Stimulated activated CD4-positive, alpha-beta T cell treated with anti-CD3 and anti-CD28 coated beads, Interleukin-2, amount 100 ng/mL, for 24 hours (primary cell): Measurements from ENCODE around the gene PRELID2.
"Not testable (repeated sequence)": the region's sequence is repeated elsewhere in the genome, so short reads cannot be mapped to it uniquely, and the experiment has no call there.

Experiments
- DNase-seq, 2 donors: peaks; one replicate each; pipeline ENCODE4 v3.0.0-alpha.2; 2020

PRELID2 gene

GRCh38 chr5:145838276-145838675 is 3.1 kb upstream of the PRELID2 start:
- no peak for DNase-seq

GRCh38 chr5:145836241-145836640 is 1.1 kb upstream of the PRELID2 start:
- DNase-seq = not testable (repeated sequence)

- DNase-seq = no peak
These were observed 702 bp upstream of the PRELID2 start for GRCh38 chr5:145835848-145836239.

- DNase-seq = no peak
These were observed 607 bp downstream of the PRELID2 start for GRCh38 chr5:145834554-145834916.

DNA sequence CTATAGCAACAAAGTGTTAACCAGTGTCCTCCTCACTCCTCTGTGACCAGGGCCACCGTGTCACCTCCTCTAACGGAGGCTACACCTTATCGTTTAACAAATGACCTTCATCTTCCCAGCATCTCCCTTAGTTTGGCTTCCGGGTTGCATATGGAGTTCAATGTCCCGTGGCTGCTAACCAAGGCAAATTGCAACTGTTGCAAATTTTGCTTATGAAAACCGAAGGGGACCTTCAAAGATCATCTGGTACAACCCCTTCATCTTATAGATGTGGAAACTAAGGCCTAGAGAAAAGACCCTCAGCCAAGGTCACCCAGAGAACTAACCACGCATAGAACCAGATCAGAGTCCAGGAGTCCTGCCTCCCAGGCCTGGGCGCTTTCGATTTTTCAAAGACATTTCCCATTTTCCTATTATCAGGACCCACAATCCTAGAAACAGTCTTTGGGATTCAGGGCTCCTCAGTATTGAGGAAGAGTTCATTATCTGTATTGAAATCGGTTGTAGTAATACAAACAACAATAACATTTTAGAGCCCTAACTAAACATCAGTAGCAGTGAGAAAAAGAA is 1.4 kb downstream of the PRELID2 start:
- no peak for DNase-seq

DNA sequence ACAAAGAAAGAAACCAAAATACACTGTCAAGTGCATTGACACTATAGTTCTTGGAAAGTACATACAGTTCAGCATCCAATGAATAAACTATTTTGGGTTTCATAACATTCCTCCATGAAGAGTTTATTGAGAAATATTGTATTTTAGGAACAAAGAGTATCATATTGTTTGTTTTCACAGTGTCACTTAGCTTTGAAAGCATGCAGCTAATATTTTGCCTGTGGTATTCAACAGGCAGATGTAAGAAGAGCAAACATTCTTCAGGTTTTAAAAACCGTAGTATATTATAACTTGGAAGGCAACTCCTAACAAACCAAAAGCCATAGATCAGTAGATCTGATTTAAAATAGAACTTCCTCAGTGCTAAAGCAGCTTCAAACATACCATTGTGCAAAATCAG is 4.5 kb downstream of the PRELID2 start:
- DNase-seq = no peak

DNA sequence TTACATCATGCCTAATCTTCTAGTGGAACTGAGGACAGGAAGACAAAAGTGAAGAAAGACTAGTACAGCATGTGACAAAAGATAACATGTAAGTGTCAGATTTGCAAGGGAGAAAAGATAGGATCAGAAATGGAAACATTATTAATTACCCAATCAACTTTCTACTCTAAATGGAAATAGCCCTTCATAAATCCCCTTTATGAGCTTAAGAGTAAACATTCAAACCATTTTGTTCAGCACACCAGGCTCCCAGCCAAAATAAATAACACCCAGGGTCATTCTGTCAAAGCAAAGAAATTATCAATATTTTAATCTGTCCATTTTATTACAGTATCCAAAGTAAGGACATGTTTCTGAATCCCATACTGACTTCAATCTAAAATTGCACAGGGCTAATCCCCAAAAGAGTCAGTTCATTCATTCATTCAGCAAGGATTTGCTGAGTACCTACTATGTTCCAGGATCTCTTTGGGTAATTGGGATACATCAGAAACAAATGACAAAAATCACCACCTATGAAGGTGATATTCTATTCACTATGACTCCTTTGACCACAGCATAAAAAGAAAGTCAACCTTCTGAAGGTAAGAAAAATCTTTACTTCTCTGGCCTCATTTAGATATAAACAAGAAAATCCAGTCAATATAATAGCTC is 5.3 kb downstream of the PRELID2 start:
- DNase-seq = no peak

DNA sequence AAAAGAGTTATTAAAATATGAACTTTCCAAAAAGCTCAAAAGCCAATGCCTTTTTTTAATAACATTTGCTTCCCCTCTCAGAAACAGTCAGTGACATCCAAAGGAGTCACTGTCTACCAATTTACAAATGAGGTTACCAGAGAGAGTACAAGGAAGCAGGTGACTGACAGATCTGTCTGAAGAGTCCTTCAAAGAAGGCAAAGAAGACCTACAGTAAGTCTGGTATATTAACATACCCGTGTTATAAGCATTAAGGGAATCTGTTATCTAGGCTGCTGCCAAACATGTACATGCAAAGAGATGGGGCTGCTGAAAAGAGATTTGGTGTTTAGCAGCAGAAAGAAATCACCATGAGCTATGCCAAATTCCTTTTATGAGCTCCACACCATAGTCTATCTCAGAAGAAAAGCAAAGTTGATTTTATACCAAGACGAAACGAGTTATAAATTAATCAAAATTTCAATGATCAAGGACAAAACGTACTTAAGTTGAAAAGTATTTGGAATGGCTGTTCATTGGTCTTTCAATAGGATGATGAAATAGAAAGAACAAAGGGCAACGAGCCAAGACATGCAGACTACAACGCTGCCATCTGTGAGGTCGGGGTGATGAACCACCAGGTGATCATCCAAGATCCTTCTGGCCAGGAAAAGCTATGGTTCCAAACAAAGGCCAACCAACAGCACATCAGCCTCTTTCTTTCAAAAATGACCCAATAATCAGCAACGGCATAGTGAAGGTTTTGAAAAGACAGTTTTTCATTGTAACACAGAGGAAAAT is 8.1 kb downstream of the PRELID2 start:
- DNase-seq = no peak

- DNase-seq = no peak
These were observed 9.4 kb downstream of the PRELID2 start for GRCh38 chr5:145825751-145826180.

DNA sequence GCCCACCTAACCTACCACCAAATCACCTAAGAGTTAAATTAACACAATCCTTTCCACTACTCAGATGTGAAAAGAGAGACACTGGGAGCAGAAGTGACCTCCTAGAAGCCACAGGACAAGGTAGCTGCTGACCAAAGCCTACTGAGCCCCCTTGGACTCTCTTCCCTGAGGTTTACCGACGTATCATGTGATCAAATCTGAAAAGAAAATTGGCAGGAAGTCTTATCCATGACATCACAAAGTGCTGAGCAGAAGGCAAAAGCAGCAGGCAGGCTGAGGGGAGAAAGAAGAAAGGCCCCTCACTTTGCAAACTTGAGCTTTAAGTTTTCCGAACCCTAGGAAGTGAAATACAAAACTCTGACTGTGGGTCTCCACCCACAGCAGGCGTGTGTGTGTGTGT is 11.1 kb downstream of the PRELID2 start:
- no peak for DNase-seq

- DNase-seq = no peak
These were observed 16.5 kb downstream of the PRELID2 start for GRCh38 chr5:145818604-145819003.

DNA sequence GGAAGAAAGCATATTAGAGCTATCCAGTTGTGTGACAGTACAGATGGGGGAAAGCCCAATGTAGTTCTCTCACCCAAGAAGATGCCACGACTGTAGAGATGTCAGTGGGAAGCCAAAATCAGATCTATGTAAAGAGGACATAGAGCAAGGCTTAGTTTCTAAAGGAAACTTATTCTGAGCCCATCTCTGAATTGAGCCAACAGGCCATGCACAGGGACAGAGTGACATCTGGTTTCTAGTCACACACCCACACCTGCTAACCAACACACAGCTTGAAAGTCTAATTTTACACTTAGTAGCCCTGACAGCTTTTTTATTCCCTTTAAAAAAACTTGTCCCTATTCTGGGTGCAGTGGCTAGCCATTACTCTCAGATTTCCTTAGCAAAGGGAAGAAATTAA is 22.3 kb downstream of the PRELID2 start:
- no peak for DNase-seq

GRCh38 chr5:145811834-145812625 is 23.1 kb downstream of the PRELID2 start:
- no peak for DNase-seq

DNA sequence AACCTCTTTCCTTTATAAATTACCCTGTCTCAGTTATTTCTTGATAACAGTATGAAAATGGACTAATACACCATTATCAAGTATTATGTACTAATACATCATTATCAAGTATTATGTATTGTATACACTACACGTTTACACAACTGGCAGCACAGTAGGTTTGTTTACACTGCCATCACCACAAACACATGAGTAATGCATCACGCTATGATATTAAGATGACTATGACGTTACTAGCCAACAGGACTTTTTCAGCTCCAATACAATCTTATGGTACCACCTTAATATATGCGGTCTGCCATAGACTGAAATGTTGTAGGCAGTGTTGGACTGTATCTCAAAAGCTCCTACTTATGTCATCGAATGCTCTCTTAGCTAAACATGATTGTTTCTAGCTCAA is 28.2 kb downstream of the PRELID2 start:
- DNase-seq = no peak

DNA sequence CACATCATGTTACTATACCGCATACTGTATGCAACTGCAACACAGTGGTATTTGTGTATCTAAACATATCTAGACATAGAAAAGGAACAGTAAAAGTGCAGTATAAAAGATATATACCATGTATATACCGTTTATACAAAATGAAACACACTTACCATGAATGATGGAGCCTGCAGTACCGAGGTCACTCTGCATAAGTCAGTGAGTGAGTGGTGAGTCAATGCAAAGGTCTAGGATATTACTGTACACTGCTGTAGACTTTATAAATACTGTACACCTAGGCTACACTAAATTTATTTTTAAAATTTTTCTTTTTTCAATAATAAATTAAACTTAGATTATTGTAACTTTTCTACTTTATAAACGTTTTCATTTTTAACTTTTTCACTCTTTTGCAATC is 29.3 kb downstream of the PRELID2 start:
- DNase-seq = no peak

DNA sequence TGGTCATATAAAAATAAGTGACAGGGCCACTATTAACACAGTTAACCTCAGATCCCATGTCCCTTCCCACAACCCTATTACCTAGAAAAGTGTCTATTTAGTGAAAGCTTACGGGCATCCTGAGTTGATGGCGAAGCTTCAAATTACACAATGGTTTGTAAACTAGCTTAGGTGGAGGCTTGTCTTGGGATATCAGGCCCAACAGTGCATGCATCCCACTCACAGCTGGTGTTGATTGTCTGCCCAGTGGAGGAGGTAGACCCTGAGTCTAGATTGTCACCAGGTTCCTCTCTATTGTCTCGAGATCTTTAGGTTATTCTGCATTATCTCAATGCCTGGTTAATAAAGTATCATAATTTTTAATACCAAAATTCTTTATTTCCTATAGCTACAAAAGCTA is 30.4 kb downstream of the PRELID2 start:
- DNase-seq = no peak

- DNase-seq = no peak
These were observed 31.8 kb downstream of the PRELID2 start for GRCh38 chr5:145803112-145804004.

DNA sequence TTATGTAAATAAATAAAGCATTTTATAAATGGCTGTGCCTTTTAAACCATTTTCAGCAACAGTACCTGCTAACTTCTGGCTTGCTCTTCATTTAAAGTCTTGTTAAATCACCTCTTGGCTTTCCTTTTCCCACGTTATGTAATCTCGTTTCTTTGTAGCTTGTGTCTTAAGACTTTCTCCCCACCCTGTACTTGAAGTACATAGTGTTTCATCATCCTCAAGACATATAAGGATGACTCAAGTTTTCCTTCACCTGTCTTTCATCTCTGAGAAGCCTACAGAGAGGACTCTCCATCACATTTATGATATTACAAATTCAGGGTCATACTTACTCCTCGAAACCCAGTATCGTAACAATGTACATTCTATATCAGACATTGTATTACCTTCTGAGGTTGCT is 33.9 kb downstream of the PRELID2 start:
- no peak for DNase-seq

GRCh38 chr5:145800181-145800580 is 35.0 kb downstream of the PRELID2 start:
- no peak for DNase-seq

DNA sequence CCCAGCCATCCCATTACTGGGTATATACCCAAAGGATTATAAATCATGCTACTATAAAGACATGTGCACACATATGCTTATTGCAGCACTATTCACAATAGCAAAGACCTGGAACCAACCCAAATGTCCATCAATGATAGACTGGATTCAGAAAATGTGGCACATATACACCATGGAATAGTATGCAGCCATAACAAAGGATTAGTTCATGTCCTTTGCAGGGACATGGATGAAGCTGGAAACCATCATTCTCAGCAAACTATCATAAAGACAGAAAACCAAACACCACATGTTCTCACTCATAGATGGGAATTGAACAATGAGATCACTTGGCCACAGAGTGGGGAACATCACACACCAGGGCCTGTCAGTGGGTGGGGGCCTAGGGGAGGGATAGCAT is 36.6 kb downstream of the PRELID2 start:
- not testable (repeated sequence) for DNase-seq

DNA sequence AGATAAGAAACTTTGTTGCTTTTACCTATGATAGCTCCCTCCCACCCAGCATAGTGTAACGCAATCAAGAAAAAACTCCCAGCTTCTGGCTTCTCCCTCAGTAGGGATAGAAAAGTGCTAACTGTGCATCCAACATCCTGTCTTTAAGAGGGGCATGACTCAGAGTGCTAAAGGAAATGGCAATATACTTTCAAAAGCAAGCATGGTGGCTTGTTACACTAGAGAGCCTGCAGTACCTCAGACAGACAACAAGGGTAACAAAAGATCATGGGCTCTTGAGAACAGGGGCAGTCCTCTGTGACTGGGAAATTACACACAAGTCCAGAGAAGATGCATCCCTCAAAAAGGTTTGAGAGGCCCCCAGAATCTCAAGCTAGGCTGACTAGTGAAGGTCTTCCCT is 37.8 kb downstream of the PRELID2 start:
- no peak for DNase-seq

DNA sequence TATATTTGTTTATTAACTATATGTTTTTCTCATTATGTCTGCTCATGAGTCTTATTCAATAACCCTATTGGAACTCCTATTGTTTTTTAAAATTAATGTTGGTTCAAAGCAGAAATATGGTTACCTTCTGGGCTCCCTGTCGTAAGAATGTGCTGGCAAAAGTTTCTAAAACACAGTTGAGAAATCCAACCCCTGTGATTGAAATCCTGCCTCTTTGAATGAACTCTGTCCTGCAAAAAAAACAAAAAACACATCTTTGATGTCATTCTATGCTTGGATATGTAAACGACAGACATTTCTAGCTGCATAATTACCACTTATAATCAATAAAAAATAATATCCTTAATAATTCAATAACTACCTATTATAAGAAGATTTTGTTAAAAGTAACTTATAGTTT is 38.8 kb downstream of the PRELID2 start:
- DNase-seq = no peak

DNA sequence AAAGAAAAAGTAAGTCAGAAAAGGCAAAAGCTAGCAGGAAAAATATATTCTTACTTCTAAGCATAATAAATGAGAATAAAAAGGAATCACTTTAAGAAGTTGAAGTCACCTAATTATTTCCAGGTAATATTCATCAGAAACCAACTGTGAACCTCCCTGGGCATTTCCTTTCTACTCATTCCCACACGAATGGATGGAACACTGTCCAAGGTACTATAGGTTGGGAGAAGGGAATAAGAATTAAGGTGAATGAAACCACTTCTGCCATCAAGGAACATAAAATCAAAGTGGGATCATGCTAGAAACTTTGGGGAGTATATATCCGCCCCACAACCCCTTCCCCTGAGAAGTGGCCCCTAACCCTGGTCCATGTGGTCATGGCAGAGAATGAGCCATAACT is 41.6 kb downstream of the PRELID2 start:
- DNase-seq = no peak
